Measurements from ENCODE around the gene ATP23.

GRCh38 chr12:57985685-57986084, 44.3 kb downstream of the ATP23 start:
- no peak for TF ChIP-seq CTCF (IDR thresholded peaks at IDR 0.05)
- TF ChIP-seq POLR2A (IDR thresholded peaks at IDR 0.05): no peak

Measured in body of pancreas (tissue), 4 donors.